ENCODE data around the gene SUGP1. TPM values are rescaled to one million over a fixed set of nuclear protein-coding genes. Genes with fewer than 3 reads are reported as not detected.

Gene SUGP1
- total RNA-seq, 1 experiment from 2014 or later = 81.3 TPM

DNA sequence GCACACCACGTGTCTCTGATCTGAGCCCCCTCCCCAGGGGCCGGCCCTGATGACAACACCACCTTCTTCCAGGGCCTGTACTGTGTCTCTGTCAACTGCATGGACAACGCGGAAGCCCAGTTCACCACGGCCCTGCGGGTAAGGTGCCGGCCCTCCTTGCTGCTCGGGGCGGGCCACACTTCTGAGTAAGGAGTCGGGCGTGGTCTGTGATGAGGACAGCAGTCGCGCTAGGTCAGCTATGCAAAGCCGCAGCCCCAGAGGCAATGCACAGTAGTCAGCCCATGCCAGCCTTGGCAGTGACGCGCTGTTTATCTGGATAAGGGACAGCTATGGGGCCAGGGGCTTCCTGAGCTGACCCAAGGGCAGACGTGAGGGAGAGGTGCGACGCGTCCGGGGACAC lies 24.9 kb upstream of the SUGP1 start:
- CTCF ChIA-PET = no interaction called here
- H3K27ac Mint-ChIP-seq = no peak overlapping the region
- no peaks in the 10 kb centered on the region for H3K9me3 Mint-ChIP-seq
- H3K4me3 Mint-ChIP-seq = no peak overlapping the region
- ATAC-seq (no peak), DNase-seq (ENCODE audit: low spot score) (no peak)
- H3K27me3 Mint-ChIP-seq (ENCODE audit: low read depth) = no peaks in the 10 kb centered on the region
- POLR2A ChIA-PET = no interaction called here
- no peak for TF ChIP-seq ELF4 (CRISPR knock-in tag; IDR thresholded peaks at IDR 0.05; ENCODE audit: low read depth)
- TF ChIP-seq, protein P1, sequence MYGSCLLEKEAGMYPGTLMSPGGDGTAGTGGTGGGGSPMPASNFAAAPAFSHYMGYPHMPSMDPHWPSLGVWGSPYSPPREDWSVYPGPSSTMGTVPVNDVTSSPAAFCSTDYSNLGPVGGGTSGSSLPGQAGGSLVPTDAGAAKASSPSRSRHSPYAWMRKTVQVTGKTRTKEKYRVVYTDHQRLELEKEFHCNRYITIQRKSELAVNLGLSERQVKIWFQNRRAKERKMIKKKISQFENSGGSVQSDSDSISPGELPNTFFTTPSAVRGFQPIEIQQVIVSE (CRISPR knock-in tag; IDR thresholded peaks at IDR 0.05; ENCODE audit: borderline replicate concordance) = no peak
- no peak for TF ChIP-seq SMAD4 (CRISPR knock-in tag; IDR thresholded peaks at IDR 0.05)
- no peak for TF ChIP-seq ZNF423 (CRISPR knock-in tag; IDR thresholded peaks at IDR 0.05)
- TF ChIP-seq PRRX2 (CRISPR knock-in tag; IDR thresholded peaks at IDR 0.05) = no peak
- no peak for TF ChIP-seq PRDM15 (CRISPR knock-in tag; IDR thresholded peaks at IDR 0.05)
- TF ChIP-seq, protein P2, sequence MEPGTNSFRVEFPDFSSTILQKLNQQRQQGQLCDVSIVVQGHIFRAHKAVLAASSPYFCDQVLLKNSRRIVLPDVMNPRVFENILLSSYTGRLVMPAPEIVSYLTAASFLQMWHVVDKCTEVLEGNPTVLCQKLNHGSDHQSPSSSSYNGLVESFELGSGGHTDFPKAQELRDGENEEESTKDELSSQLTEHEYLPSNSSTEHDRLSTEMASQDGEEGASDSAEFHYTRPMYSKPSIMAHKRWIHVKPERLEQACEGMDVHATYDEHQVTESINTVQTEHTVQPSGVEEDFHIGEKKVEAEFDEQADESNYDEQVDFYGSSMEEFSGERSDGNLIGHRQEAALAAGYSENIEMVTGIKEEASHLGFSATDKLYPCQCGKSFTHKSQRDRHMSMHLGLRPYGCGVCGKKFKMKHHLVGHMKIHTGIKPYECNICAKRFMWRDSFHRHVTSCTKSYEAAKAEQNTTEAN (CRISPR knock-in tag; IDR thresholded peaks at IDR 0.05) = no peak
- no peak for TF ChIP-seq FOXK1 (CRISPR knock-in tag; IDR thresholded peaks at IDR 0.05)
- no peak for TF ChIP-seq ZNF396 (CRISPR knock-in tag; IDR thresholded peaks at IDR 0.05; ENCODE audit: borderline replicate concordance)
- no peak for TF ChIP-seq ZMAT4 (CRISPR knock-in tag; IDR thresholded peaks at IDR 0.05)
- TF ChIP-seq, protein P3, sequence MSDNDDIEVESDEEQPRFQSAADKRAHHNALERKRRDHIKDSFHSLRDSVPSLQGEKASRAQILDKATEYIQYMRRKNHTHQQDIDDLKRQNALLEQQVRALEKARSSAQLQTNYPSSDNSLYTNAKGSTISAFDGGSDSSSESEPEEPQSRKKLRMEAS (CRISPR knock-in tag; IDR thresholded peaks at IDR 0.05) = no peak
- TF ChIP-seq, protein P4, sequence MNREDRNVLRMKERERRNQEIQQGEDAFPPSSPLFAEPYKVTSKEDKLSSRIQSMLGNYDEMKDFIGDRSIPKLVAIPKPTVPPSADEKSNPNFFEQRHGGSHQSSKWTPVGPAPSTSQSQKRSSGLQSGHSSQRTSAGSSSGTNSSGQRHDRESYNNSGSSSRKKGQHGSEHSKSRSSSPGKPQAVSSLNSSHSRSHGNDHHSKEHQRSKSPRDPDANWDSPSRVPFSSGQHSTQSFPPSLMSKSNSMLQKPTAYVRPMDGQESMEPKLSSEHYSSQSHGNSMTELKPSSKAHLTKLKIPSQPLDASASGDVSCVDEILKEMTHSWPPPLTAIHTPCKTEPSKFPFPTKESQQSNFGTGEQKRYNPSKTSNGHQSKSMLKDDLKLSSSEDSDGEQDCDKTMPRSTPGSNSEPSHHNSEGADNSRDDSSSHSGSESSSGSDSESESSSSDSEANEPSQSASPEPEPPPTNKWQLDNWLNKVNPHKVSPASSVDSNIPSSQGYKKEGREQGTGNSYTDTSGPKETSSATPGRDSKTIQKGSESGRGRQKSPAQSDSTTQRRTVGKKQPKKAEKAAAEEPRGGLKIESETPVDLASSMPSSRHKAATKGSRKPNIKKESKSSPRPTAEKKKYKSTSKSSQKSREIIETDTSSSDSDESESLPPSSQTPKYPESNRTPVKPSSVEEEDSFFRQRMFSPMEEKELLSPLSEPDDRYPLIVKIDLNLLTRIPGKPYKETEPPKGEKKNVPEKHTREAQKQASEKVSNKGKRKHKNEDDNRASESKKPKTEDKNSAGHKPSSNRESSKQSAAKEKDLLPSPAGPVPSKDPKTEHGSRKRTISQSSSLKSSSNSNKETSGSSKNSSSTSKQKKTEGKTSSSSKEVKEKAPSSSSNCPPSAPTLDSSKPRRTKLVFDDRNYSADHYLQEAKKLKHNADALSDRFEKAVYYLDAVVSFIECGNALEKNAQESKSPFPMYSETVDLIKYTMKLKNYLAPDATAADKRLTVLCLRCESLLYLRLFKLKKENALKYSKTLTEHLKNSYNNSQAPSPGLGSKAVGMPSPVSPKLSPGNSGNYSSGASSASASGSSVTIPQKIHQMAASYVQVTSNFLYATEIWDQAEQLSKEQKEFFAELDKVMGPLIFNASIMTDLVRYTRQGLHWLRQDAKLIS (CRISPR knock-in tag; IDR thresholded peaks at IDR 0.05; ENCODE audit: borderline replicate concordance) = no peak
- TF ChIP-seq ZNF317 (CRISPR knock-in tag; IDR thresholded peaks at IDR 0.05; ENCODE audit: borderline replicate concordance, low read depth) = no peak
- TF ChIP-seq, protein P5, sequence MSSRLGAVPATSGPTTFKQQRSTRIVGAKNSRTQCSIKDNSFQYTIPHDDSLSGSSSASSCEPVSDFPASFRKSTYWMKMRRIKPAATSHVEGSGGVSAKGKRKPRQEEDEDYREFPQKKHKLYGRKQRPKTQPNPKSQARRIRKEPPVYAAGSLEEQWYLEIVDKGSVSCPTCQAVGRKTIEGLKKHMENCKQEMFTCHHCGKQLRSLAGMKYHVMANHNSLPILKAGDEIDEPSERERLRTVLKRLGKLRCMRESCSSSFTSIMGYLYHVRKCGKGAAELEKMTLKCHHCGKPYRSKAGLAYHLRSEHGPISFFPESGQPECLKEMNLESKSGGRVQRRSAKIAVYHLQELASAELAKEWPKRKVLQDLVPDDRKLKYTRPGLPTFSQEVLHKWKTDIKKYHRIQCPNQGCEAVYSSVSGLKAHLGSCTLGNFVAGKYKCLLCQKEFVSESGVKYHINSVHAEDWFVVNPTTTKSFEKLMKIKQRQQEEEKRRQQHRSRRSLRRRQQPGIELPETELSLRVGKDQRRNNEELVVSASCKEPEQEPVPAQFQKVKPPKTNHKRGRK (CRISPR knock-in tag; IDR thresholded peaks at IDR 0.05; ENCODE audit: borderline replicate concordance) = no peak
- peaks cover 49% of the 10 kb centered on the region for H3K36me3 Mint-ChIP-seq
- no peaks in the 10 kb centered on the region for H3K4me1 Mint-ChIP-seq
